Spleen (tissue), 7 donors: Measurements from ENCODE around the gene CMKLR1.

Source experiments
- POLR2A ChIP-seq, 3 donors: fragments of 450-650 bp; IDR thresholded peaks; one replicate each; pipeline ENCODE4 v1.5.1; 2017; ENCODE audit warnings: antibody characterized with exemption in 3 of 3, mild to moderate bottlenecking in 1 of 3
- POLR2AphosphoS5 ChIP-seq, 3 donors: sonication (generic); formaldehyde crosslinking; IDR thresholded peaks; one replicate each; pipeline ENCODE4 v1.5.1; 2017; ENCODE audit warnings: antibody characterized with exemption in 3 of 3
- TF ChIP-seq, protein P1 (sequence below), 11 experiments: fragments of 200-600 bp in 7 of 11; fragments of 450-650 bp in 4 of 11; sonication (generic) in 4 of 11; IDR thresholded peaks in 8 of 11; conservative IDR thresholded peaks in 3 of 11; 1 replicate in 7 of 11; 2 replicates in 4 of 11; pipeline versions ENCODE4 v1.4.0 to v1.8.0; 2016 to 2021; ENCODE audit warnings: antibody characterized with exemption in 11 of 11, inconsistent platforms in 4 of 11, mild to moderate bottlenecking in 1 of 11
- donor health status: DM: no; HTN: no; CAD: no; lungs with moderate emphysema.
- donor health status: DM: no; HTN: no; CAD: no.
- donor health status: DM: no; HTN: no; CAD: no.

DNA sequence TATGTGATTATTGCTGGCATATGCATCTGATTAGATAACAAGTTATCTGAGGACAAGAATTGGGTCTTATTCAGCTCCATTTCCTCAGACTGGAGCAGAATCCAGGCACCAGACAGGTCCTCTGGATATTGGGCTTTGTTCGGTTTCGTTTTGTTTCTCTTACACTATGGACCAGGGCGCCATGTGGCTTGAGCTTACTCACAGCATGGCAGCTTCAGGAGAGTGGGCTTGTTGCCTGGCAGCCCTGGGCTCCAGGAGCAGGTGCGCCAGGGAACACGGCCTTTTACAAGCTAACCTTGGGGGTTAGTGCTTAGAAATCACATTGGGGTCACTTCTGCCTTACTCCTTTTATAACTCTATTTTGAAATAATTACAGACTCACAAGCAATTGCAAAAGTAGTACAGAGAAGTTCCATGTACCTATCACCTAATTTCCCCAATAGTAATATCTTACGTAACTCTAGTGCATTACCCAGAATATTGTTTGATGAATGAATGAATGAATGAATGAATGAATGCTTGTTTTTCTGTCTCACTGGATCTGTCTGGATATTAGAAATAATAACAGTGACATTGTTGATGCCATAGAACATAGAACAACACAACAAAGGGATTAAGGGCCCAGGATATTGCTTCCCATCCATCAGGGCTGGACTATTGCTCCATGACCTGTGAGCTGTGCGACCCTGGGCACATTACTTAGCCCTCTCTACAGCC lies 39.0 kb downstream of the CMKLR1 start:
- TF ChIP-seq, protein P1, sequence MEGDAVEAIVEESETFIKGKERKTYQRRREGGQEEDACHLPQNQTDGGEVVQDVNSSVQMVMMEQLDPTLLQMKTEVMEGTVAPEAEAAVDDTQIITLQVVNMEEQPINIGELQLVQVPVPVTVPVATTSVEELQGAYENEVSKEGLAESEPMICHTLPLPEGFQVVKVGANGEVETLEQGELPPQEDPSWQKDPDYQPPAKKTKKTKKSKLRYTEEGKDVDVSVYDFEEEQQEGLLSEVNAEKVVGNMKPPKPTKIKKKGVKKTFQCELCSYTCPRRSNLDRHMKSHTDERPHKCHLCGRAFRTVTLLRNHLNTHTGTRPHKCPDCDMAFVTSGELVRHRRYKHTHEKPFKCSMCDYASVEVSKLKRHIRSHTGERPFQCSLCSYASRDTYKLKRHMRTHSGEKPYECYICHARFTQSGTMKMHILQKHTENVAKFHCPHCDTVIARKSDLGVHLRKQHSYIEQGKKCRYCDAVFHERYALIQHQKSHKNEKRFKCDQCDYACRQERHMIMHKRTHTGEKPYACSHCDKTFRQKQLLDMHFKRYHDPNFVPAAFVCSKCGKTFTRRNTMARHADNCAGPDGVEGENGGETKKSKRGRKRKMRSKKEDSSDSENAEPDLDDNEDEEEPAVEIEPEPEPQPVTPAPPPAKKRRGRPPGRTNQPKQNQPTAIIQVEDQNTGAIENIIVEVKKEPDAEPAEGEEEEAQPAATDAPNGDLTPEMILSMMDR (IDR thresholded peaks at IDR 0.05 in 8 of 11, conservative IDR thresholded peaks at IDR 0.05 in 3 of 11): no peak
- TF ChIP-seq POLR2A (IDR thresholded peaks at IDR 0.05): no peak
- TF ChIP-seq POLR2AphosphoS5 (IDR thresholded peaks at IDR 0.05): no peak
